ENCODE results near the gene PPP2R5D.
A peak's percentile ranks its signal among the peaks of the same experiment; 100 is the strongest.

The PPP2R5D gene

DNA sequence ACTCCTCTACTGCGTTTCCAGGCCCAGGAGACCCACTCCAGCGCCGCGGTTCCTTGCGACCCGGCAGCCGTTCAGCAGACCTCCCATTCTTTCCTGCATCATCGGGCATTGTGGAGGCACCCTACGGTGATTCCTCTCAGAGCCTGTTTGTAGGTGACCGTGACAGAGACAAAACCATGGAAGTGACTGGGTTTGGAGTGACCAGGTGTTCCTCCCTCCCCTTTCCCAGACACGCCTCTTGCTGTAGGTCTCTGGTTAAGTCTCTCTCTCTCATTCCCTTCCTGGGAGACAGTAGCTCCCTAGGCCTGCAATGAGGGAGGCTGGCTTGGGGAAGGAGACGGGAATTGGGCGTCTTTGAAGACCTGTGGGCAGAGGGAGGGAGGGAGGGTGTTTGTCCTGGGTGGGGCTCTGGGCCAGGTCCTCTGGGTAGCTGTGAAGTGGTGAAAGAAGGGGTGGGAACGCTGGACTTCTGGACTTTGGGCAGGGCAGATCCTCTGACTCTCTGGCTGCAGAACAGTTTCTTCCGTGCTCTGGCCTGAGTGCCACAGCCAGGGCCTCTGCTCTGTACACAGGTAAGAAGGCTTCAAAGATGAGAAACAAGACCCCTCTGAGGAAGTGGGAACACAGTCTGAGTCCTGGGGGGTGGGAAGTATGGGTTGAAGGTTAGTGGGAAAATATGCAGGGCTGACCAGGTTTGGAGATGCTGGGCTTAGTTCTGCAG is 75.8 kb downstream of the PPP2R5D start:
- DNase-seq, result no peak

- no peak for DNase-seq
Measured at GRCh38 chr6:43060755-43061633, 76.6 kb downstream of the PPP2R5D start.

DNA sequence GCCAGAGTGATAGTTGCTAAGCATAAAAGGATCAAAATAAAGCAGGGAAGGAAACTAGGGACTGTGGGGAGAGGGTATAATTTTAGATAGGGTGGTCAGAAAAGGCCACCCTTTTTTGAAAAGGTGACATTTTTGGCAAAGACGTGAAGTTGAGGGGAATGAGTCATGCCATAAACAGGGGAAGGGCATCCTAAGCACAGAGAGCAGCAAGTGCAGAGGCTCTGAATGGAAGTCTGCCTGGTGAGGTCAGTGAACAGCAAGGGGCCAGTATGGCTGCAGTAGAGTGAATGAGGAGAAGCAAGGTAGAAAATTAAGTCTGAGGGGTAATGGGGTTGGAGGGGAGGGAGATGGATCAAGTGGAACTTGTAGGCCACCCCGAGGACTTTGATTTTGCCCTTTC is 77.5 kb downstream of the PPP2R5D start:
- peak; percentile 52 for DNase-seq
